Left forelimb (tissue), 1 donor: Measurements from ENCODE around the gene TARS2.
A peak's percentile ranks its signal among the peaks of the same experiment; 100 is the strongest.

Experiments used
- DNase-seq: peaks from one replicate; pipeline ENCODE4 v3.0.0-alpha.2; 2018; ENCODE audit warnings: low spot score

Gene TARS2

DNA sequence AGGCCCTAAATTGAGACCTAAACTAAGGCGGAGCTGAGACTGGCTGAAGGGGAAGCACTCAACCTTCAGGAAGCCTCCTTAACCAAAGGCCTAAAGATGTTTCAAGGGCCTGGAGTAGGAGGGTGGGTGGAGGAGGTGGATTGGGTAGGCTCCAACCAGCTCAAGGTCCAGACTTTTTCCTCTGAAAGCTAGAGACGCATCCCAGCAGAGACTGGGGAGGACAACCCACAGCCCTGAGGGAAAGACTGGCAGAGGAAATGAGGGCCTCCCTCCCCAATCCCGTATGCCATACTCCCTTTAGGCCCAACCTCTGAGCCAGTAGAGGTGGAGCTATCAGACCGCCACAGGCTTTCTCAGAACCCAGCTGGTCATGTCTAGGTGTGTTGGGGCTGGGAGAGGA lies 21.8 kb downstream of the TARS2 start:
- DNase-seq, result no peak

DNA sequence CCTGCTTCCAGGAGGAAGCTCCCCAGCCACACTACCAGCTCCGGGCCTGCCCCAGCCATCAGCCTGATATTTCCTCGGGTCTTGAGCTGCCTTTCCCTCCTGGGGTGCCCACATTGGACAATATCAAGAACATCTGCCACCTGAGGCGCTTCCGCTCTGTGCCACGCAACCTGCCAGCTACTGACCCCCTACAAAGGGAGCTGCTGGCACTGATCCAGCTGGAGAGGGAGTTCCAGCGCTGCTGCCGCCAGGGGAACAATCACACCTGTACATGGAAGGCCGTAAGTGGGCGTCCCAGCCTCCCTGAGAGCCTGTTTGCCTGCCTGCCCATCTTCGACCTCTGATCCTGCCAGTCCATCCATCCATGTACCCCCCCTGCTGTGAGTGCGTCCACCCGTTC lies 24.3 kb downstream of the TARS2 start:
- no peak for DNase-seq

DNA sequence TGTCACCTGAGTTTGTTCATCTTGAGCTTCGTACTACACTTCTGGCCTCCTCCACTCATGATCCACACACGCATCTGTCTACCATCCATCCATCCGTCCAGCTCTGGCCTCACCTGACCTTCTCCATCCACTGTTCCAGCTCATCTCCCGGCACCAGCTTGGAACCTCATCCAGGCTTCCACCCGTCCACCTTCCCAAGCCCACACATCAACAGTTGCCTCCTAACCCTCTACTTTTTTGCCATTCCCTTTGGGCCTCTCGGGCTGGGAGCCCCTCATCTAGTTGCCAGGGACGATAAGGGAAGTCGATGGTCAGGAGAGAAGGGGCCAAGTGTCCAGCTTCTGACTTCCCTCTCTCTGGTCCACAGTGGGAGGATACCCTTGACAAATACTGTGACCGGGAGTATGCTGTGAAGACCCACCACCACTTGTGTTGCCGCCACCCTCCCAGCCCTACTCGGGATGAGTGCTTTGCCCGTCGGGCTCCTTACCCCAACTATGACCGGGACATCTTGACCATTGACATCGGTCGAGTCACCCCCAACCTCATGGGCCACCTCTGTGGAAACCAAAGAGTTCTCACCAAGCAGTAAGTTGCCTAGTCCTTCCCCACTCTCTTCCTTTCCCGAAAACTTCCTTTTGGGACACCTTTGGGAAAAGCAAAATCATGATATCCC lies 24.9 kb downstream of the TARS2 start:
- DNase-seq, result no peak

DNA sequence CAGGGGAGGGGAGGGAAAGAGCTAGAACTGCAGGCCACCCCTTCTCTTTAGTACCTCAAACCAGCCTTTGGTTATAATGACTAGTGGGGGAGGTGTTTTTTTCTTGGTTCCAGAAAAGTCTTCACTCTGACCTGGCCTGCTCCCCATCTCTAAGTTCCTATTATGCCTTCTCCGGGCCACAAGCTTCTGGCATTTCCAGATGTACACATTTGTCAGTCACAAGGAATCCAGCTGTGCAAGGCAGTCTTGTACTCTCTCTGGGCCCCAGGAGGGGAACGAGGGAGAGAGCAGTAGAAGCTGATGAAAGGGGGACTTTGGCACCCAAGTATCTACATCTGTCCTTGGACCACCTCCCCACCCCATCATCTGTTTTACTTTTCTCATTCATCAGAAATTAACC lies 25.6 kb downstream of the TARS2 start:
- no peak for DNase-seq

DNA sequence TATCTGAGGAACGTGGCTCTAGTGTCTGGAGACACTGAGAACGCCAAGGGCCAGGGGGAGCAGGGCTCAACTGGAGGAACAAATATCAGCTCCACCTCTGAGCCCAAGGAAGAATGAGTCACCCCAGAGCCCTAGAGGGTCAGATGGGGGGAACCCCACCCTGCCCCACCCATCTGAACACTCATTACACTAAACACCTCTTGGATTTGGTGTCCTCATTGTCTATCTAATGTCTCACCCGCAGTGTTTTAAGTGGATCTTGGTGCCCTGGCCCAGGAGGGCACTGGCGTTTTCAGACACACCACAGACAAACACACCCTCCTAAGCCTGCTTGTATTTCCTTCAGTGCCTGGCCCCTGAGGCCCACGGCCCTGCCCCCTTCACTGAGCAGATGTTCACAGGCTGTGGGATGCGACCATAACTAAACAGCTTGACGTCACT lies 26.2 kb downstream of the TARS2 start:
- no peak for DNase-seq

DNA sequence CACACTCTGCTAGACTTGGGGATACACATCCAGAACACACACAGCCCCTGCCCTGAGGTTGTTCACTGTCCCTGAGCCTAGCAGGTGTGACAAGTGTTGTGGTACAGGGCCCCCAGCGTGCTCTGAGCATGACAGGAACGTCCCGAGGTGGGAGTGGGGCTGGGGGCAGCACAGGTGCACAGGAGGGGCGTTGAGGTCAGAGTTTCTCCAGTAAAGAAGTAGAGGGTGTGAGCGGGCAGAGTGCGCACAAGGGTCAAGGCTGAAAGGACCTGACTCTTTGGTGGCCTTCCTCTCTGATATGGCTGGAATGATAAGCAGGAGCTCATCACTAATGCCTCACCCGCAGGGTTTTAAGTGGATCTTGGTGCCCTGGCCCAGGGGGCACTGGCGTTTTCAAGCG lies 27.0 kb downstream of the TARS2 start:
- DNase-seq, result no peak

DNA sequence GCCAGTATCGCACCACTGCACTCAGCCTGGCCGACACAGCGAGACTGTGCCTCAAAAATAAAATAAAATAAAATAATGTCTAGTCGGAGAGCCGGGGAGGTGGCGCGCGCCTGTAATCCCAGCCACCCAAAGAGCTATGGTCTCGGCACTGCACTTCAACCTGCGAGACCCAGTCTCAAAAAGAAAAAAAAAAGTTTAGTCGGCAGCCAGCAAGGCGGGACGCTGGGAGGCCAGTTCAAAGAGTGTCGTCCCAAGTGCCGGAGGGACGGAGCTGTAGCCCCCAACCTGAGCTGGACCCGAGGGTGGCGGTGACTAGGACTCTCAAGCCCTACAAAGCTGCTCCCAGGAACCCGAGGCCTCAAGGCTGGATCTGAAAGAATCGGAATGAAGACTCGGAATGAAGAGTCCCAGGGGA lies 27.7 kb downstream of the TARS2 start:
- DNase-seq, result no peak

DNA sequence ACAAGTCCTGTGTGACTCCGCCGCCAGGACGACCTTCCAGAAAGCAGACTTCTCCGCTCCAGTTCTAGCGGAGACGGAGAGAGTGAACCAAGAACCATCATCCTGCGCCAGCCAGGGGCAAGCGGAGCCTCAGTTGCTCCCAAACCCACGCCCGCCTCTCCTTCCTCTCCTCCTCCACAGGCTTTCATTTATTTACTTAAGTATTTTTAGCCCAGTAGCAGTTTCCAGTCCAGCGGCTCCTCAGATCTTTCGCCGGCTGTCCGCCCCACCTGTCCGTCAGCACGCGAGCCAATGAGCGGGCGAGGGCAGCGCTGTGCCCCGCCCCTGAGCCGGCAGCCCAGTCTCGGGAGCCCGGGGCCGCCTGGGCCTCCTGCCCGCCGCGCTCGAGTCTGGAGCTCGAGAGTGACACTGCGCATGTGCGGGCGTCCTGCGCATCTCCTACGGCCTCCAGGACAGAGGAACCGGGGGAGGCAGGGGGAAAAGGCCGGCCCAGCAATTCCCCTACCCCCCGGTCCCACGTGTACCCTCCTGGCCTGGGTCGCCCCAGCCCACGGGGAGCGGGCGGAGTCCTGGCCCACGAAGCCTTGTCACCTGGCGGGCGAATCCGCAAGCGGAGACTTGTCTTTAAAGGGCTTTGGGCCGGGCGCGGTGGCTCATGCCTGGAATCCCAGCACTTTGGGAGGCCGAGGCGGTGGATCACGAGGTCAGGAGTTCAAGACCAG lies 28.3 kb downstream of the TARS2 start, which contains the start of gene FALEC:
Gene FALEC (plus strand): TSS at position 425 of the 722 bp plus-strand sequence.
- peak; percentile 96 for DNase-seq

DNA sequence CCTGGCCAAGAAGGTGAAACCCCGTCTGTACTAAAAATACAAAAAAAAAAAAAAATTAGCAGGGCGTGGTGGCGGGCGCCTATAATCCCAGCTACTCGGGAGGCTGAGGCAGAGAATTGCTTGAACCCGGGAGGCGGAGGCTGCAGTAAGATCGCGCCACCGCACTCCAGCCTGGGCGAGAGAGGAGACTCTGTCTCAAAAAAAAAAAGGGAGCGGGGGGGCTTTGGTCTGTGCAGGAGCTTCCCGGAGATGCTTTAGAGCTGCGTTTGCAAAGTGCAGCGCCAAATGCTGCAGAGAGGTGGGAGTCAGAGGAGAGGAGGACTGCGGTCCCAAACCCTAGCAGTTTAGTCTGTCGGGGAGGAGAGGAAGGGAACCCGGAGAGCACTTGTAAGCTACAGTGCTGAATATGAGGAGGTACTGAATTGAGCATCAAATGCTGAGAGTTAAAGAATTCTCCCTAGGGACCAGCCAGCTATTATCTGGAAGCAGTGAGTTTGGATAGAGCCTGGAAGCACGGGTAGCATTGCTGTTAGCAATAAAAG lies 28.9 kb downstream of the TARS2 start:
- no peak for DNase-seq

DNA sequence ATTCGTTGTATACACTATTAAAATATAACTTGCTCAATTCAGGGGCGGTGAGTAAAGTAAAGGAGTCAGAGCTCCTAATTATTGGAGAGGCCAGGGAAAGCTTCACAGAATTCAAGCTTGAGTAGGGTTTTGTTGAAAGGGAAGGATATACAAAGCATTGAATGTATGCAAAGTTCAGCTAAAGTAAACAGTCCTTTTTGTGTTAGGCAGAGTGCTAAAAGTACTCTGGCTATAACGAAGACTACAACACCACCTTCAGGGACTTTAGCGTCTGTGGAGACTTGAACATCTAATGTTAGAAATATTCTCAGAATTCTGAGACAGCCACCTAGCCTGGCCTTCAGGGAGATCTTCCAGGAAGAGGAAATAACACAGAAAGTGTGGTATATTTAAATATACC lies 29.4 kb downstream of the TARS2 start:
- DNase-seq, result no peak

DNA sequence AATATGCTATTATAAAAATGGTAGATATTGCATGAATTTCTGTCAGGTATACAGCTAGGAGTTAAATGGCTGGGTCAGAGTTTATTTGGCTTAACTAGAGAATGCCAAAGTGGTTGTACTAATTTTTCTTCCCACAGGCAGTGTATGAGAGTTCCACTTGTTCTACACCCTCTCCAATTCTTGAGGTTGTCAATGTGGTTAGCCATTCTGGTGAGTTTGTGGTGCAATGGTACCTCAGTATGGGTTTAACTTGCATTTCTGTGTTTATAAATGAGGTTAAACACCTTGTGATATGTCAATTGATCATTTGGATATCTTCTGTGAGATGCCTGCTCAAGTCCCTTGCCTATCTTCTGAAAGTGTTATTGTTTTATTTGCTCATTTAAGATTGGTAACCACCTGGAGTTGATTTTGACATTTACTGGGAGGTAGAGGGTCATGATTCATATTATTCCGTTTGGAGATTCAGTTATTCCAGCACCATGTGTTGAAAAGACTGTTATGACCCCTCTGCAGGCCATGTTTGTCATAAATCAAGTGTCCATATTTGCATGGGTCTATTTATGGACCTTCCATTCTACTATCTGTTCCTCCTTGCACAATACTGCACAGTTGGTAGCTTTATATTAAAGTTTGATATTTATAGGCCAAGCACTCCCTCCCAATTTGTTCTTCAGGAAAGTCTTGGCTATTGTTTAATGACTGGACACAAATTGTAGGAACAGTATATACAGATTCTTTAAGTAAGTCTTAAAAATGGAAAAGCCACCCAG lies 34.2 kb downstream of the TARS2 start:
- no peak for DNase-seq

DNA sequence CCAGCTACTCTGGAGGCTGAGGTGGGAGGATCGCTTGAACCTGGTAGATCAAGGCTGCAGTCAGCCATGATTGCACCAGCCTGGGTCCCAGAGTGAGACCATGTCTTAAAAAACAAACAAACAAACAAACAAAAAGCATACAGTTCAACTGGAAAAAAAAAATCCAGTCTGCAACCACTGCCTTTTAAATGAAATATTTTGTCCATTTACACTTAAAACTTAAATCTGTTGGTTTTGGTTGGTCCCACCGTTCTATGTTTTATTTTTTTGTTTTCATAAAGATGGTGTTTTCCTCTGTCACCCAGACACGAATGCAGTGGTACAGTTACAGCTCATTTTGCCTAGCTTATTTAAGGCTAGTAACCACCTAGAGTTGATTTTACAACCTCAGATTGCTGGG lies 38.1 kb downstream of the TARS2 start:
- DNase-seq, result no peak

DNA sequence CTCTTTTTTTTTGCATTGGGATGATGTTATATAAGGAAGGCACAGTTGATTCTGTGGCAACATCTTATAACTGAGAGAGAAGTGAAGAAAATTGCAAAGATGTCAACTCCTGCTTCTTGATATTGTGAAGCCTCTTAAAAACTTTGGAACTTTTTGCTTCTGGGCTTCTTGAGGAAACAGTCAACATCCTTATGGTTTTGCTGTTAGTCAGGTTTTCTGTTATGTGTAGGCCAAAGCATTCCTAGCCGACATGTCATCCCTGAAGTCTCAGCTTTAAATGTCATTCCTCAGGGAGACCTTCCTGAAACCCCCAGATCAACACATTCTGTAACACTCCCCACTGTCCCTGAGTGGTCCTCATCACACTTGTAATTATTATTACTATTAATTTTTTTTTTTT lies 41.0 kb downstream of the TARS2 start:
- DNase-seq, result no peak

DNA sequence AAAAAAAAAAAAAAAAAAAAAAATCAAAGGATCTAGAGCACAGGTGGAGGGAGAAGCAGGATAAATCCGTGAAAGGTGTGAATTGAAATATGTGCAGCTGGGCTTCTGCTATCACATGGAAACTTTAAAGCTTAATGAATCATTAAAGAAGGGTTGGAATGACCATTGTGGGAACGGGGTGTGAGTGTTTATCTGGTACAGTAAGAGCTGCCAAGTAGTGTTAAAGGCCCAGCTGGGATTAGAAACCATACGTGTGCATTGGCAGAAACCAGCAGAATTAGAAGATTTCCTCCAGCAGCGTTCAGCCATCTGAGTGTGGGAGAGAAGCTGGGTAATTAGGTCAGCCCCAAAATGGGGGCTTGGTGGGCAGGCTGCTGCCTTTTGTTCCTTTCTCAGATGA lies 41.8 kb downstream of the TARS2 start:
- no peak for DNase-seq

DNA sequence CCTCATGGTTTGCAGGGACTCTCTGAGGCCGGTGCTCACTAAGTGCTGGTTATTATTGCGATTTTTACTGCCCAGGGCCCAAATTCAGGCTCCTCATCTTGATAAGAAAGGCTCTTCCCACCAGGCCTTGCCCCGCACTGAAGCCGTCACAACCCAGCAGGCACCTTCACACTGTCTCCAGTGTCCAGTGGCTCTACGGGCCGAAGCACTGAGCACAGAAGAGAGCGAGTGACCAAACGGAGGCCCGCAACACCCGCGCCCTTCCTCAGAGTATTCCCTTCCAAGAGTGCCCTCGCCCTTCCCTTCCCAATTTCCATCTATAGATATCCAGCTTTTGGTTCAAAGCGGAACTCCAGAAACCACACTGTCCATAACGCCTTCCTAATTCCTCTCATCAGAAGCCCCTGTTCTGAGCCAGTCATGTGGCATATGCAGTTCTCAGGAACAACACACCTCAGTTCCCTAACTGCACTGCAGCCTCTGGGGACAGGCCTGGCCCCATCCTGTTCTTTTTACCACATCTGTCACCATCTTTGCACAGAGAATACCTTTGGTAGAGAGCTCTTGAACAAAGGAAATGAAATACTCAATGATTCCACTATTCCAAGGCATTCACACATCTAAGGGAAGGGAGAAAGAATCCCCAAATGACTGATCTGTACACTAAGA lies 43.4 kb downstream of the TARS2 start:
- DNase-seq, result no peak

DNA sequence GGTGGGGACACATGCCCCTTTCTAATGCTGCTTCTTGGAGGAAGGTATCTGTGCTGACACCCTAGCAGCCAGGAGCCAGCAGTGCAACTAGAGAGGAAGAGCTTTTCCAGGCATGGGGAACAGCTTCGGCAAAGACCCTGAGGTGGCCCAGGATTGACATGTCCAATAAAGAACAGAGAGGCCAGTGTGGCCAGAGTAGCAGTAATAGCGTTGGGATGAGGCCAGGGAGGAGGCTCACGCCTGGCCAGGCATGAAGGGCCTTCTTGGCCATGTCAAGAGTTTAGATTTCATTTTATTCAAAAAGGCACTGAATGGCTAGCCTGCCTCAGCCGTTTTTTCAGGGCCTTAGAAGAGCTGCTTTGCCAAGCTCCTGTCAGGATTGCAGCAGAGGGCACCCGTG lies 45.6 kb downstream of the TARS2 start:
- no peak for DNase-seq

DNA sequence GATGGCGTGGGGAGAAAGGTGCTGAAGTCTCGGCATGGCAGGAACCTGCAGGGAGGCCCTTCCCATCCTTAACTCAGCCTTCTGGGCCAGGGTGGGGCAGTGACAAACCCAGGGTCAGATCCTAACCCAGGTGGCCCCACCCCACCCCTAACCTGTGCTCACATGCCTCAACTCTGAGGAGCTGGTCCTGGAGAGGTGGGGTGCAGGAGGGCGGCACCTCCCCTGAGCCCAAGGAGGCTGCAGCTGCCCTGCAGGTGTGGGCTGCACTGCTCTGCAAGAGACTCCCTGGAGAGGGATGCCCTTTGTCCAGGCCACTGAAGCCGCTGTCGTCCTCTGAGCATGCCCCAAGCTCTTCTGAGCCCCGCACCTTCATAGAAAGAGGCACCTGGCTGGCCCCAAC lies 46.8 kb downstream of the TARS2 start:
- no peak for DNase-seq

DNA sequence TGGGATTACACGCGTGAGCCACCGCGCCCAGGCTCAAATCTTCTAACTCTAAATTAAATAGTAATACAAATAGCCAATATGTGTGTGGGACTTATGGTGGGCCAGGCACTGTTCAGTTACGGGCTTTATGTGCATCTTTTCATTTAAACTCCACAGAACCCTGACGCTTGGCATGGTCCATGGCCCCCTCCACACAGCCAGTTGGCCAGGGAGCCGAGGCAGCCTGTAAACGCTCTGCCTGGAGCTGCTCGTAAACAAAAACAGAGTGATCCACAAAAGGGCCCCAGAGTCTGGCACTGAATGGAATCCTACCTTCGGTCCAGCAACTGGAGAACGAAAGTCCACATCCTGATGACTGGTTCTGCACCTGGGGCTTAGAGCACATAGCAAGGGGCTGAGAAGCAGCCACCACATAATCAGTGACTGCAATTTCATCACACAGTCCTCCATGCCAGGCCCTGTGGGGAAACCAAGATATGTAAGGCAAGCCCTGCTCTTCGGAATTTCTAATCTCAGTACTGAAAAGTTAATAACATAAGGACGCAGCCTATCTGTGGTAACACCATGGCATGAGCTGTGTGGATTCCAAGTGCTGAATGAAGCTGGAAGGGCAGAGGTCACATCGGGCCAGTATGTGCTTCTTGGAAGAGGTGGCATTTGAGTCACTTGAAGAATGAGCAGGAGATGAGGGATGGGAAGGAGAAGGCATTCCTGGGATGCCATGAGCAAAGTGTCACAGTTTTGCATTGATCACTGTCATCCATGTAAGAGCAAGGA lies 48.5 kb downstream of the TARS2 start:
- no peak for DNase-seq

DNA sequence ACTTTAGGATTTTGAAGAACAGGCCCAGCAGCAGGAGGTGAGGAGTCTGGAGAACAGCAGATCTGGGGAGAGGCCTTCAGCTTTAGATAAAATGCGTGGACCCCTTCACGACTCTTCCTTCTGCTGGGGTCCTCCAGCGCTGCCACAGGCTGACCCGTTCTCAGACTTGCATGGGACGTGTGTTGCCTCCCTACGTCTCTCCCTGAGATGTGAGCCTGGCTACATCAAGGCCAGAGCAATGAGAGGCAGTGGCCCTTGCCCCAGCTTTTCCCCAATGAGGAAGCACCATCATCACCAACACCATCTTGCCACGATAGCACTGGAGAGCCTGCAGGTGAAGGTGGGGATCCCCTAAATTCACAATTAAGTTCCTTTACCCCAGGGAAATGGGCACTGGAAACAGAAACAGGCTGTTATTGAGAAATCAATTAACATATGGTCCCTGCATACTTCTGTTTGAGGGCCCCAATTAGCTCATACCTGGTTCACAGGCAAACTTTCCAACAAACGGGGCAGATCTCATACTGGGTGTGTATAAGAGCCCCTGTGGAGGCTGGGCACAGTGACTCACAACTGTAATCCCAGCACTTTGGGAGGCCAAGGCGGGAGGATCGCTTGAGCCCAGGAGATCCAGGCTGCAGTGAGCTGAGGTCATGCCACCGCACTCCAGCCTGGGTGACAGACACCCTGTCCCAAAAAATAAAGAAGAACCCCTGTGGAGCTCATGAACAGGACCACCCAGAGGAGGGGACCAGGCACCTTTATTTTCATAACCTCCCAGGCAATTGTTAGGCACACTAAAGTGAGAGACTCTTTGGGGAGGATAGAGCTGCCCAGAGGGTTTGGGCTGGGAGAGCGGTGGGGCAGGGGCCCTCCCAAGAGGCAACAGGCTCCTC lies 49.9 kb downstream of the TARS2 start:
- no peak for DNase-seq
